Activated naive CD4-positive, alpha-beta T cell treated with anti-CD3 and anti-CD28 coated beads for 36 hours (primary cell): ENCODE results near the gene PEX6. TPM values are rescaled to one million over a fixed set of nuclear protein-coding genes. Genes with fewer than 3 reads are reported as not detected.
"Not testable (repeated sequence)": the region's sequence is repeated elsewhere in the genome, so short reads cannot be mapped to it uniquely, and the experiment has no call there.

ENCODE experiments used
- CTCF ChIA-PET: fragments of 350-600 bp; sonication (Branson Sonifier 250); formaldehyde crosslinking; loops from one replicate; lab custom pipeline; 2021; ENCODE audit warnings: antibody characterized with exemption; lab: Charles Lee
- DNase-seq: peaks from one replicate; pipeline ENCODE4 v3.0.0-alpha.2; 2020
- H3K27ac Mint-ChIP-seq: one replicate; pipeline ENCODE4 v1.8.0; 2021; ENCODE audit warnings: mild to moderate bottlenecking, mixed read lengths
- H3K27me3 Mint-ChIP-seq: one replicate; pipeline ENCODE4 v1.8.0; 2021; ENCODE audit warnings: low read depth, mixed read lengths
- H3K36me3 Mint-ChIP-seq: one replicate; pipeline ENCODE4 v1.8.0; 2021; ENCODE audit warnings: low read depth, mixed read lengths
- H3K4me1 Mint-ChIP-seq: one replicate; pipeline ENCODE4 v1.8.0; 2021; ENCODE audit warnings: low read depth, mixed read lengths
- H3K4me3 Mint-ChIP-seq: one replicate; pipeline ENCODE4 v1.8.0; 2021; ENCODE audit warnings: mild to moderate bottlenecking, moderate library complexity, mixed read lengths
- H3K9me3 Mint-ChIP-seq: one replicate; pipeline ENCODE4 v1.8.0; 2021; ENCODE audit warnings: mixed read lengths
- intact Hi-C: fragments of 100-400 bp; cut with micrococcal nuclease; formaldehyde crosslinking; loops from one replicate; pipeline ENCODE4 v1.15.1; 2023
- total RNA-seq, 2 experiments: library from RNA; stranded (reverse); gene quantifications; one replicate each; pipeline ENCODE4 v1.2.3, GENCODE V29; 2021

Gene PEX6
- total RNA-seq, 2 experiments from 2014 or later, result 17.1 to 18.2 TPM

- Mint-ChIP-seq H3K4me3 (no peak overlapping the region), H3K27me3 (no peaks in the 10 kb centered on the region), H3K36me3 (peaks cover 15% of the 10 kb centered on the region), H3K9me3 (no peaks in the 10 kb centered on the region), H3K27ac (no peak overlapping the region), H3K4me1 (peaks cover 20% of the 10 kb centered on the region)
- intact Hi-C loops, result no loop called here
- no peak for DNase-seq
- CTCF ChIA-PET, result interaction anchor here (0.5 to 1.3 kb wide), 3 partner anchors 28 to 52 kb away, joined by 3 to 4 read pairs (median 3); no protein-coding TSS in a partner anchor
Observed at GRCh38 chr6:42962502-42963178, 16.3 kb downstream of the PEX6 start.

- no peak overlapping the region for H3K4me3 Mint-ChIP-seq
- H3K9me3 Mint-ChIP-seq, result no peaks in the 10 kb centered on the region
- DNase-seq, result no peak
- no peaks in the 10 kb centered on the region for H3K27me3 Mint-ChIP-seq
- intact Hi-C loops, result no loop called here
- CTCF ChIA-PET, result no interaction called here
- H3K27ac Mint-ChIP-seq, result no peak overlapping the region
- peaks cover 15% of the 10 kb centered on the region for H3K36me3 Mint-ChIP-seq
- H3K4me1 Mint-ChIP-seq, result peaks cover 20% of the 10 kb centered on the region
Observed at GRCh38 chr6:42962096-42962495, 16.9 kb downstream of the PEX6 start.

GRCh38 chr6:42961020-42961470 lies 17.9 kb downstream of the PEX6 start:
- Mint-ChIP-seq H3K36me3 (peaks cover 15% of the 10 kb centered on the region), H3K9me3 (no peaks in the 10 kb centered on the region), H3K4me3 (peak overlapping the region; percentile 54)

GRCh38 chr6:42960243-42961019 lies 18.6 kb downstream of the PEX6 start, which contains the start of gene GNMT:
Gene GNMT (plus strand): TSS chr6:42960754. CDS start chr6:42960768, 14 bp downstream.
- intact Hi-C loops, result loop anchor here (2.0 kb wide), 1 partner anchor 60 kb away; no protein-coding TSS in a partner anchor

More at GRCh38 chr6:42961020-42961470, 17.9 kb downstream of the PEX6 start:
- no peak for DNase-seq
- Mint-ChIP-seq H3K27ac (no peak overlapping the region), H3K4me1 (peaks cover 20% of the 10 kb centered on the region), H3K27me3 (no peaks in the 10 kb centered on the region)
- intact Hi-C loops, result loop anchor here (2.0 kb wide), 1 partner anchor 60 kb away; no protein-coding TSS in a partner anchor
- CTCF ChIA-PET, result interaction anchor here (1.4 kb wide), 1 partner anchor 183 kb away, joined by 6 read pairs; no protein-coding TSS in a partner anchor

GRCh38 chr6:42959917-42960242 lies 19.1 kb downstream of the PEX6 start:
- Mint-ChIP-seq H3K4me1 (peaks cover 20% of the 10 kb centered on the region), H3K27ac (no peak overlapping the region), H3K4me3 (peak overlapping the region; percentile 54), H3K9me3 (no peaks in the 10 kb centered on the region), H3K27me3 (no peaks in the 10 kb centered on the region), H3K36me3 (peaks cover 9% of the 10 kb centered on the region)
- CTCF ChIA-PET, result interaction anchor here (1.4 kb wide), 1 partner anchor 184 kb away, joined by 6 read pairs; no protein-coding TSS in a partner anchor
- DNase-seq, result no peak
- intact Hi-C loops, result loop anchor here (2.0 kb wide), 2 partner anchors 59 to 183 kb away; no protein-coding TSS in a partner anchor

More at GRCh38 chr6:42960243-42961019, 18.6 kb downstream of the PEX6 start, which contains the start of gene GNMT:
- Mint-ChIP-seq H3K4me1 (peaks cover 20% of the 10 kb centered on the region), H3K4me3 (peak within 1 kb of the TSS; percentile 54), H3K27ac (no peak within 1 kb of the TSS), H3K36me3 (peaks cover 12% of the 10 kb centered on the region), H3K9me3 (no peaks in the 10 kb centered on the region), H3K27me3 (no peaks in the 10 kb centered on the region)
- CTCF ChIA-PET, result interaction anchor here (1.4 kb wide), 1 partner anchor 183 kb away, joined by 6 read pairs; no protein-coding TSS in a partner anchor
- peak; percentile 34 for DNase-seq

- intact Hi-C loops, result loop anchor here (2.0 kb wide), 1 partner anchor 185 kb away; no protein-coding TSS in a partner anchor
- no peak for DNase-seq
- H3K9me3 Mint-ChIP-seq, result no peaks in the 10 kb centered on the region
- CTCF ChIA-PET, result interaction anchor here (0.6 to 1.6 kb wide), 4 partner anchors 22 to 185 kb away, joined by 3 to 5 read pairs (median 3); no protein-coding TSS in a partner anchor
- H3K4me3 Mint-ChIP-seq, result no peak overlapping the region
- no peak overlapping the region for H3K27ac Mint-ChIP-seq
- H3K4me1 Mint-ChIP-seq, result peaks cover 20% of the 10 kb centered on the region
- H3K27me3 Mint-ChIP-seq, result no peaks in the 10 kb centered on the region
- H3K36me3 Mint-ChIP-seq, result peaks cover 6% of the 10 kb centered on the region
Observed at GRCh38 chr6:42958125-42958524, 20.9 kb downstream of the PEX6 start.

- DNase-seq, H3K9me3 Mint-ChIP-seq, H3K36me3 Mint-ChIP-seq, H3K4me1 Mint-ChIP-seq, H3K27ac Mint-ChIP-seq, H3K27me3 Mint-ChIP-seq, CTCF ChIA-PET, intact Hi-C loops, H3K4me3 Mint-ChIP-seq: not testable (repeated sequence)
Observed at GRCh38 chr6:42954405-42954804, 24.6 kb downstream of the PEX6 start.

- no peak overlapping the region for H3K4me3 Mint-ChIP-seq
- H3K27ac Mint-ChIP-seq, result no peak overlapping the region
- H3K36me3 Mint-ChIP-seq, result no peaks in the 10 kb centered on the region
- H3K4me1 Mint-ChIP-seq, result no peaks in the 10 kb centered on the region
- intact Hi-C loops, result no loop called here
- CTCF ChIA-PET, result no interaction called here
- no peaks in the 10 kb centered on the region for H3K27me3 Mint-ChIP-seq
- H3K9me3 Mint-ChIP-seq, result no peaks in the 10 kb centered on the region
- DNase-seq, result no peak
Observed at GRCh38 chr6:42952389-42952788, 26.6 kb downstream of the PEX6 start.

GRCh38 chr6:42947950-42948349 lies 31.0 kb downstream of the PEX6 start:
- Mint-ChIP-seq H3K27me3 (no peaks in the 10 kb centered on the region), H3K4me1 (no peaks in the 10 kb centered on the region), H3K4me3 (no peak overlapping the region), H3K9me3 (no peaks in the 10 kb centered on the region), H3K36me3 (peaks cover 6% of the 10 kb centered on the region), H3K27ac (no peak overlapping the region)
- DNase-seq, result no peak
- CTCF ChIA-PET, result no interaction called here
- intact Hi-C loops, result no loop called here

GRCh38 chr6:42942444-42942843 lies 36.5 kb downstream of the PEX6 start:
- CTCF ChIA-PET, result no interaction called here

GRCh38 chr6:42941356-42941755 lies 37.6 kb downstream of the PEX6 start:
- H3K4me3 Mint-ChIP-seq, DNase-seq, intact Hi-C loops, H3K4me1 Mint-ChIP-seq, H3K27me3 Mint-ChIP-seq, H3K9me3 Mint-ChIP-seq, H3K27ac Mint-ChIP-seq: not testable (repeated sequence)
- CTCF ChIA-PET, result interaction anchor here (0.6 kb wide), 1 partner anchor 925 kb away, joined by 4 read pairs; no protein-coding TSS in a partner anchor
- H3K36me3 Mint-ChIP-seq, result peaks cover 21% of the 10 kb centered on the region

More at GRCh38 chr6:42942444-42942843, 36.5 kb downstream of the PEX6 start:
- no peak for DNase-seq
- H3K9me3 Mint-ChIP-seq, result no peaks in the 10 kb centered on the region
- peaks cover 19% of the 10 kb centered on the region for H3K36me3 Mint-ChIP-seq
- H3K27ac Mint-ChIP-seq, result no peak overlapping the region
- intact Hi-C loops, result no loop called here
- no peaks in the 10 kb centered on the region for H3K4me1 Mint-ChIP-seq
- no peaks in the 10 kb centered on the region for H3K27me3 Mint-ChIP-seq
- no peak overlapping the region for H3K4me3 Mint-ChIP-seq

- Mint-ChIP-seq H3K9me3 (no peaks in the 10 kb centered on the region), H3K27ac (peak overlapping the region; percentile 20), H3K4me3 (no peak overlapping the region), H3K27me3 (no peaks in the 10 kb centered on the region), H3K4me1 (no peaks in the 10 kb centered on the region), H3K36me3 (peaks cover 23% of the 10 kb centered on the region)
- intact Hi-C loops, result no loop called here
- DNase-seq, result no peak
- CTCF ChIA-PET, result interaction anchor here (0.5 kb wide), 1 partner anchor 42 kb away, joined by 3 read pairs; no protein-coding TSS in a partner anchor
Observed at GRCh38 chr6:42940493-42941045, 38.4 kb downstream of the PEX6 start.
